22Rv1 (cell line): ENCODE data around the gene RPL12.

Source experiments
- CTCF ChIP-seq: fragments of 450-650 bp; IDR thresholded peaks from 2 replicates; pipeline ENCODE4 v1.5.1; 2017; ENCODE audit warnings: mild to moderate bottlenecking
- ZFX ChIP-seq: fragments of 450-650 bp; IDR thresholded peaks from 2 replicates; pipeline ENCODE4 v1.6.1; 2017; ENCODE audit warnings: antibody characterized with exemption, borderline replicate concordance

GRCh38 chr9:127426756-127427155 is 24.4 kb downstream of the RPL12 start:
- TF ChIP-seq CTCF (no peak), ZFX (no peak)
